Mesothelial cell of epicardium (in vitro differentiated cells): ENCODE measurements around the gene MMP24OS. TPM values are rescaled to one million over a fixed set of nuclear protein-coding genes. Genes with fewer than 3 reads are reported as not detected.

ENCODE experiments used
- DNase-seq, 2 experiments: peaks; one replicate each; pipeline ENCODE4 v3.0.0; 2021; ENCODE audit warnings: low spot score in 2 of 2; ENCODE audit not compliant: unreplicated experiment in 2 of 2
- H3K27ac Mint-ChIP-seq: 2 replicates; pipeline ENCODE4 v1.8.0; 2021; ENCODE audit warnings: mixed read lengths
- H3K27me3 Mint-ChIP-seq: 2 replicates; pipeline ENCODE4 v1.8.0; 2021; ENCODE audit warnings: low read depth, mixed read lengths
- H3K36me3 Mint-ChIP-seq: 2 replicates; pipeline ENCODE4 v1.8.0; 2021; ENCODE audit warnings: mixed read lengths
- H3K4me1 Mint-ChIP-seq: 2 replicates; pipeline ENCODE4 v1.8.0; 2021; ENCODE audit warnings: mixed read lengths
- H3K4me3 Mint-ChIP-seq: 2 replicates; pipeline ENCODE4 v1.8.0; 2021; ENCODE audit warnings: mild to moderate bottlenecking, moderate library complexity, mixed read lengths
- H3K9me3 Mint-ChIP-seq: 2 replicates; pipeline ENCODE4 v1.8.0; 2021; ENCODE audit warnings: mixed read lengths
- CTCF ChIP-seq: fragments of 200-600 bp; sonication (generic); IDR thresholded peaks from one replicate; pipeline ENCODE4 v1.5.0; 2021; ENCODE audit warnings: antibody characterized with exemption; ENCODE audit not compliant: unreplicated experiment
- total RNA-seq: library from RNA; stranded (reverse); gene quantifications from 3 replicates; pipeline ENCODE4 v1.2.1, GENCODE V29; 2021

MMP24OS gene
- total RNA-seq, 1 donor from 2014 or later: 66.1 TPM

GRCh38 chr20:35299780-35300179, 21.9 kb upstream of the MMP24OS start:
- no peaks in the 10 kb centered on the region for H3K9me3 Mint-ChIP-seq
- DNase-seq: no peak
- H3K27ac Mint-ChIP-seq: no peak overlapping the region
- TF ChIP-seq CTCF: no peak
- peaks cover 1% of the 10 kb centered on the region for H3K4me1 Mint-ChIP-seq
- peaks cover 7% of the 10 kb centered on the region for H3K27me3 Mint-ChIP-seq
- no peak overlapping the region for H3K4me3 Mint-ChIP-seq
- H3K36me3 Mint-ChIP-seq: no peaks in the 10 kb centered on the region

GRCh38 chr20:35298264-35298663, 20.3 kb upstream of the MMP24OS start:
- peaks cover 12% of the 10 kb centered on the region for H3K27me3 Mint-ChIP-seq
- no peak overlapping the region for H3K27ac Mint-ChIP-seq
- no peak for DNase-seq
- no peaks in the 10 kb centered on the region for H3K9me3 Mint-ChIP-seq
- no peak for TF ChIP-seq CTCF
- H3K4me3 Mint-ChIP-seq: no peak overlapping the region
- H3K36me3 Mint-ChIP-seq: no peaks in the 10 kb centered on the region
- H3K4me1 Mint-ChIP-seq: no peaks in the 10 kb centered on the region

GRCh38 chr20:35297740-35298139, 19.8 kb upstream of the MMP24OS start:
- no peak overlapping the region for H3K27ac Mint-ChIP-seq
- H3K9me3 Mint-ChIP-seq: no peaks in the 10 kb centered on the region
- no peak overlapping the region for H3K4me3 Mint-ChIP-seq
- no peak for TF ChIP-seq CTCF
- H3K4me1 Mint-ChIP-seq: no peaks in the 10 kb centered on the region
- DNase-seq: no peak
- no peaks in the 10 kb centered on the region for H3K36me3 Mint-ChIP-seq
- H3K27me3 Mint-ChIP-seq: peaks cover 12% of the 10 kb centered on the region

GRCh38 chr20:35297155-35297554, 19.2 kb upstream of the MMP24OS start:
- no peaks in the 10 kb centered on the region for H3K4me1 Mint-ChIP-seq

GRCh38 chr20:35296101-35296554, 18.2 kb upstream of the MMP24OS start:
- TF ChIP-seq CTCF: no peak
- H3K9me3 Mint-ChIP-seq: no peaks in the 10 kb centered on the region
- no peak for DNase-seq
- H3K27me3 Mint-ChIP-seq: peaks cover 12% of the 10 kb centered on the region
- H3K27ac Mint-ChIP-seq: no peak overlapping the region
- H3K36me3 Mint-ChIP-seq: no peaks in the 10 kb centered on the region
- no peak overlapping the region for H3K4me3 Mint-ChIP-seq
- no peaks in the 10 kb centered on the region for H3K4me1 Mint-ChIP-seq

More at GRCh38 chr20:35297155-35297554, 19.2 kb upstream of the MMP24OS start:
- no peak for DNase-seq
- Mint-ChIP-seq H3K9me3 (no peaks in the 10 kb centered on the region), H3K27ac (no peak overlapping the region), H3K4me3 (no peak overlapping the region), H3K36me3 (no peaks in the 10 kb centered on the region), H3K27me3 (peaks cover 12% of the 10 kb centered on the region)
- TF ChIP-seq CTCF: no peak

GRCh38 chr20:35295674-35296073, 17.8 kb upstream of the MMP24OS start:
- no peak overlapping the region for H3K27ac Mint-ChIP-seq
- peaks cover 12% of the 10 kb centered on the region for H3K27me3 Mint-ChIP-seq
- TF ChIP-seq CTCF: no peak
- DNase-seq: no peak
- H3K9me3 Mint-ChIP-seq: no peaks in the 10 kb centered on the region
- no peaks in the 10 kb centered on the region for H3K4me1 Mint-ChIP-seq
- no peaks in the 10 kb centered on the region for H3K36me3 Mint-ChIP-seq
- no peak overlapping the region for H3K4me3 Mint-ChIP-seq
